ENCODE results near the gene NAPG.
"Not testable (repeated sequence)": the region's sequence is repeated elsewhere in the genome, so short reads cannot be mapped to it uniquely, and the experiment has no call there.

The NAPG gene

GRCh38 chr18:10525697-10526560 is at the start of gene NAPG:
NAPG (plus strand) TSS chr18:10526027; CDS start chr18:10526103, 76 bp downstream.
- peak; percentile 74 for DNase-seq (ENCODE audit: low read depth, low spot score)

- no peak for DNase-seq (ENCODE audit: low read depth, low spot score)
Observed at GRCh38 chr18:10476338-10476791, 49.5 kb upstream of the NAPG start.

DNA sequence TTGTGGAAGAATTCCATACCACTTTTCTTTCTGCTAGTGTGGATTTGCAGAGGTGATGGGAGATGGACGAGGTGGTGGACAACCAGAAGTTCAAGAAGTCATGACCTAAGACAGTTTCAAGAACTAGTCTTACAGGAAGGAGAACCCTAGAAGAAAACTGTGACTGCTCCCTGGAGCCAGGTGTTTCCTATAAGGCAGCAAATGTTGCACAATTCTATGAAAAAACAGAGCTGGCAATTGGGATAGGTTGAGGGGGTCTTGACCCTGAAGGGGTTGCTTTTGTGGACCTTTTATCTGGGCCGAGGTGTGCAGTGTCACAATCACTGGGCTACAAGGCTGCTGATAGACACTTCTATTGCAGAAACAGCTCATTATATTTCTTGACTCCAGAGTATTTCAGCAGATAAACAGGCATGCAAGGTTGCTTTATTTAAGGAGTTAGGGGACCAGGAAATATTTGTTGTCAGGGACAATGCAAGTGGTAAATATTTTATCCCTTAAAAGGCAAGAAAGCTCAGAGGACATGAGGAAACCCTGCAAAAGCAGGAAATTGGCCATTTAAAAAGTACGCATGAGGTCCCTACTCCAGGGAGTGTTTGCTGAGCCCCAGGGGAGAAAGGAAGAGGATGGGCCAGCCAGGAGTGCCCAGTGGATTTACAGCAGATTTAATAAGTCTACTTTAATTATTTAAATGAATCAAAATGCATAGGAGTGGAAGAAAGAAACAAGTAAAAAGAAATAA is 48.5 kb upstream of the NAPG start:
- no peak for DNase-seq (ENCODE audit: low read depth, low spot score)

- no peak for DNase-seq (ENCODE audit: low read depth, low spot score)
Observed at GRCh38 chr18:10477863-10478260, 48.0 kb upstream of the NAPG start.

GRCh38 chr18:10481831-10482230 is 44.0 kb upstream of the NAPG start:
- no peak for DNase-seq (ENCODE audit: low read depth, low spot score)

DNA sequence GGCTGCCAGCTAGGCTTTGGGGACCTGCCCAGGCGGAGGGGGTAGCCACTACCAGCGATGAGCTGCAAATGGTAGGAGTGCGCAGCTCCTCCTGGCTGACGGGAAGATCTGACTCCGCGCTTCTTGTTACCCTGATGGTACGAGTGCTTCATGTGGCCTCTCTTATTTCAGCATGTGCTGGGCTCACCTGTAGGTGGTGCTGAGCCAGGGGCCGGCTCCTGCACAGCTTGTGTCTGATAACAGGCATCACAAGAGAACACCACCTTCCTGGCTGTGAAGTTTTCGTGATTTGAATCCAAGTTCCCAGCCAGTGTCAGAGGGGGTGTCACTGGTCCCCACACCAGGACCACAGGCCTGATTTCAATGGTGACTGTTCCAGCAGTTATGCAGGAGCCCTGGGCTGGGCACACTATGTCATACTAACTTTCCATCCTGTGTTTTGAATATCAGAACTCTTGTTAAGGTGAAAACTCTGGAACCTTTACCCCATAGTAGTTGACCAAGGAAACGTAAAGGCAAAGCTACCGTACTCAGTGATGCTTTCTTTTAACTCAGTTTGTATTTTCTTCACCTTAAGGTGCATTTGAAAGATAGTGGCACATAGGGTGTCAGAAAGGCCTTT is 43.4 kb upstream of the NAPG start:
- DNase-seq (ENCODE audit: low read depth, low spot score) = no peak

DNA sequence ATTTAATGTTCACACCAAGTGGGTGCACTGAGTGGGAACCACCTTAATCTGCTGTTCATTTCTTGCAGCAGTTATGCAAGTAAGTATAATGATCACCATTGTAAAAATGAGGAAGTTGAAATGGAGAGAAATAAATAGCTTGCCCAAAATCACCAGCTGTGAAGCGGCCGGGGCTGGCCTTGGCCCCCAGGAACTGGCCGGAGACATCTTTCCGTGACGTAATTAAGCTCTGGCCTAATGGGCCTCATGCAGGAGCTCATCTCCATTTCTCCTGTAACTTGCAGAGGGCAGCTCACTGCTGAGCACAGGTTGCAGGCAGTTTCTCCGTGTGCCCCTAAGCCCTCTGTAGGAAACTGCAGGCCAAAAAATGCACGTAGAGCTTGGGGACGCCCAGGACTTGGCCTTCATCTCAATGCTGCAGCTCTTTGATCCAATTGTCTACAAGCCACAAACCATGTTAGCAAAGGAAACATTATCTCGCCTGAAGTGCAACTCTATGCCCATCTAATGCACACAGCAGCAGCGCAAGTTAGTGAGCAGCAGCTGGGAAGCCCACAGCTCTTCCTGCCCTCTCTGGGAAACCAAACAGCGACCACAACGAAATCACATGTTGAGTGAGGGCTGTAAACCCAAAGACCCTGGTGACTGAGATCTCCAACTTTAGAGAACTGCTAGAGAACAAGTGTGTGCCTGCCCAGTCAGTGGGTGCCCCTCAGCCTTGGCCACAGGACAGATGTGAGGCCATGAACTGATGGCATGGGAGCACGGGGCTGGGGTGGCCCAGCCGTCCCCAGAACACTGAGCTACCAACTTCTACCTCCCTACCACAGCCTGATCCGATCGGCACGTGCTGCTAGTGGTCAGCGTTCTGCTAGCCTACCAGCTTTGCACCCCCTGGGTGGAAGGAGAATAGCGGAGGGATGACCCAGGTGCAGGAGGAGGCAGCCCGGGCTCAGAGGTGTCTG is 42.6 kb upstream of the NAPG start:
- DNase-seq (ENCODE audit: low read depth, low spot score) = no peak

GRCh38 chr18:10485475-10485874 is 40.4 kb upstream of the NAPG start:
- no peak for DNase-seq (ENCODE audit: low read depth, low spot score)

GRCh38 chr18:10486362-10486761 is 39.5 kb upstream of the NAPG start:
- DNase-seq (ENCODE audit: low read depth, low spot score) = no peak

- no peak for DNase-seq (ENCODE audit: low read depth, low spot score)
Observed at GRCh38 chr18:10487154-10487553, 38.7 kb upstream of the NAPG start.

- DNase-seq (ENCODE audit: low read depth, low spot score) = no peak
Observed at GRCh38 chr18:10488017-10488416, 37.8 kb upstream of the NAPG start.

DNA sequence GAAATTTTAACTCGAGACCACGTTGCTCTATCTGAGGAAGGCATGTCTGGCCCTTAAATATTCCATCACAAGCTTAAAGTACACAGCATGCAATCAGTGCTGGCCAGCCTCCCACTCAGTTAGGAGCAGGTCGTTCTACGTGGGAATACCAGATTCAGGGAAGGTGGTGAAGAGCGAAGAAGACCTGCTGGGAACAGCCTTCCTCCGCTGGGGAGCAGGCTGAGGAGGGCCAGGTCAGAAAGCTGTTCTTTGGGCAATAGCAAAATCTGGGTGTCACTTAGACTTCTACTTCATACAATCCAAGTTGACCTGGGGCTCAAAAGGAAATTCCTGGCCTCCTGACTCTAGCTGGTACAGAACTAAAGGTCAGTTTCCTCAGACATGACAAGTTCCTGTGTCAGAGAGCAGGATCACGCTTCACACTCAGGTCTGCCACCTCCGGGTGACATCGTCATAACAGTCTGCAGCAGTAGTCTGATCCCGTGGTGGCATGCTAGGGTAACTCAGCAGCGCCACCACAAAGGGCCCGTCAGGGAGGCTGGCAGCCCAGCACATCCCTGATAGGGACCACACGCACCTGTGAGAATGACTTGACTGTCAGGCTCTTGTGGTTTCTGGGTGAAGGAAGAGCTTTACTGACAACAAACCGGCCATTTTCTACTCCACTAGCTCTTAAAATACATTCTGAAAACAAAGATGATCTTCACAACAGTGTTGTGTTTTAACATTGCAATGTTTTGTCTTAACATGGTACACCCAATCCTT is 35.2 kb upstream of the NAPG start:
- DNase-seq (ENCODE audit: low read depth, low spot score) = no peak

DNA sequence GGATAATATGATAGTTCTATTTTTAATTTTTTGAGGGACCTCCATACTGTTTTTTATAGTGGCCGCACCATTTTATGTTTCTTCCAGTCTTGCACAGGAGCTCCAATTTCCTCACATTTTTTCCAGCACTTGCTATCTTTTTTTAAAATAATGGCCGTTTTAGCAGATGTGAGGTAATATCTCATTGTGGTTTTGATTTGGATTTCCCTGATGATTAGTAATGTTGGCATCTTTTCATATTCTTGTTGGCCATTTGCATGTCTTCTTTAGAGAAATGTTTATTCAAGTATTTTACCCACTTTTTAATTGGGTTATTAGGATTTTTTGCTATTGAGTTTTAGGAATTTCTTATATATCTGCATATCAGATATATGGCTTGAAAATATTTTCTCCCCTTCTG is 29.9 kb upstream of the NAPG start:
- no peak for DNase-seq (ENCODE audit: low read depth, low spot score)

GRCh38 chr18:10497206-10497749 is 28.5 kb upstream of the NAPG start:
- DNase-seq (ENCODE audit: low read depth, low spot score) = no peak

DNA sequence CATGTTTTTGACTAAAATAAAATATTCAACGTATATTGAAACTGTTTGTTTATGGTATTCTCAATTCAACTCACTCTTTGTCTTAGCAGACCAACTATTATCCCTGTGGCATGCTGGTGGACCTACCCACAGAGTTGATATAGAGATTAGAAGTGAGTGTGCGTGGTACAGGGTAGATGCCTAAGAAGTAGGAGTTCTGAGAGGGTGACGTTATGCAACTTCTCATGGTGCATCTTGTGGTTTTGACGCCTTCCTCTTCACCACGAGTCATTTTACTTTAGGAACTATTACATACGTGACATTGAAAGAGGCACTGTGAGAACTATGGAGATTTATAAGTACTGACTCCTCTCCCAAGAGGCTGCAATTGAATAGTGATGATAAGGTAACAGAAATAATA is 26.6 kb upstream of the NAPG start:
- no peak for DNase-seq (ENCODE audit: low read depth, low spot score)

DNA sequence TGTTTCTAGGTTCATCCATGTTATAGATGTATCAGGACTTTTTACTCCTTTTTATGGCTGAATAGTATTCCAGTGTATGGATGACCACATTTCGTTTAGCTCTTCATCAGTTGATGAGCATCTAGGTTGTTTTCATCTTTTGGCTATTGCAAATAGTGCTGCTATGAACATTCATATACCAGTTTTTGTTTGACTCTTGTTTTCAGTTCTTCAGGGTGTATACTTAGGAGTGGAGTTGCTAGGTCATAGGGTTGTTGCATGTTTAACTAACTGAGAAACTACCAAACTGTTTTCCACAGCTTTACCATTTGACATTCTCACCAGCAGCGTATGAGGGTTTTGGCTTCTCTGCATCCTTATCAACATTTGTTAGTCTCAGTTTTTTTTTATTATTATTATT is 25.8 kb upstream of the NAPG start:
- no peak for DNase-seq (ENCODE audit: low read depth, low spot score)

GRCh38 chr18:10504723-10505122 is 21.1 kb upstream of the NAPG start:
- no peak for DNase-seq (ENCODE audit: low read depth, low spot score)

GRCh38 chr18:10505892-10506291 is 19.9 kb upstream of the NAPG start:
- DNase-seq (ENCODE audit: low read depth, low spot score) = not testable (repeated sequence)

DNA sequence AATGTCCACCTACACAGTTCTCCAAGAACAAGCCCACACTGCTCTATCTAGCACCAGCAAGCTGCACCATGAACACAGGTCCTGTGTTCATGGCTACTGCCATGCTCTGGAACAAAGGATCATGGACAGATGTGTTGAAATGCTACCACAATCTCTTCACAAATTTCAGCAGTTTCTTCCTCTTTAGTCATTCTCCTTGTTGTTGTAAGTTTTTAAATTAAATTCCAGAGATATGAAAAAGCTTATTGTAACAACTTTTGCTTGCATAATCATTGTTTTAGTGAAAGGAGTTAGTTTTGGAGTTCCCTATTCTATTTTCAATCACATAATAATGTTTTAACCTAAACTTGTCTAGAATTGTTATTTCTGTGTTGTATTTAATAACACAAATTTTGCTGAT is 17.2 kb upstream of the NAPG start:
- DNase-seq (ENCODE audit: low read depth, low spot score) = no peak

DNA sequence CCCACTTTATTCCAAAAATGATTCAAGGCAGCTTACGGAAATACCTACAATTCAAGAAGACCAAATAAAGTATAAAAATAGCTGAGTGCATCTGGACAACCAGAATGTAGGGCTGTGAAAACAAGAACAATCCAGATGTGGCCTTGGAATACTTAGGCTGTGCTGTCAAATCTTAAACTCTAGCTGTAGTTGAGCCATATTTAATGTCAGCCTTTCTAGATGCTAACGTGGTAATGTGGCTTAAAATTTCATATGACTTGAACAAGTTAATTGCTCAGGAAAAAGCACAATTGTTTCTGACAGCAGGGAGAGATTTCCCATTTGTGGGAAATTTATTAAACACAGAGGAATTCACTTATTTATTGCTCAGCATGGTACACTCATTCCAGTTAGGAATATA is 14.6 kb upstream of the NAPG start:
- DNase-seq (ENCODE audit: low read depth, low spot score) = no peak

Measured in activated naive CD8-positive, alpha-beta T cell treated with anti-CD3 and anti-CD28 coated beads, Interleukin-2, amount 50 U/mL, for 16 hours (primary cell).